Astrocyte (in vitro differentiated cells and primary cell): Measurements from ENCODE around the gene POLR1D. TPM values are rescaled to one million over a fixed set of nuclear protein-coding genes. Genes with fewer than 3 reads are reported as not detected.

Source experiments
- DNase-seq: peaks from one replicate; pipeline ENCODE4 v3.0.0-alpha.2; 2010; ENCODE audit warnings: low read depth
- FAIRE-seq: peaks from 2 replicates; lab custom pipeline; 2011; peaks lifted over from hg19 to GRCh38; lab: Jason Lieb, UNC
- H2AFZ ChIP-seq: 2 replicates; pipeline ENCODE4 v1.6.0; 2012; ENCODE audit warnings: low read depth, low read length, inconsistent platforms
- H3K27ac ChIP-seq: 2 replicates; pipeline ENCODE4 v1.5.1; 2011; ENCODE audit warnings: low read depth, low read length, inconsistent platforms
- H3K27me3 ChIP-seq: 2 replicates; pipeline ENCODE4 v1.6.0; 2011; ENCODE audit warnings: low read length, inconsistent platforms; ENCODE audit not compliant: insufficient read depth
- H3K36me3 ChIP-seq: 2 replicates; pipeline ENCODE4 v1.5.1; 2011; ENCODE audit warnings: low read length, inconsistent platforms; ENCODE audit not compliant: insufficient read depth
- H3K4me1 ChIP-seq: 2 replicates; pipeline ENCODE4 v1.5.1; 2011; ENCODE audit warnings: low read length, inconsistent platforms; ENCODE audit not compliant: insufficient read depth
- H3K4me2 ChIP-seq: 2 replicates; pipeline ENCODE4 v1.6.0; 2012; ENCODE audit warnings: low read length, inconsistent platforms
- H3K4me3 ChIP-seq: 2 replicates; pipeline ENCODE4 v1.5.1; 2011; ENCODE audit warnings: low read depth, mild to moderate bottlenecking, low read length, inconsistent platforms; ENCODE audit not compliant: insufficient read depth
- H3K79me2 ChIP-seq: 2 replicates; pipeline ENCODE4 v1.6.0; 2012; ENCODE audit warnings: mild to moderate bottlenecking, low read length, inconsistent platforms; ENCODE audit not compliant: insufficient read depth
- H3K9ac ChIP-seq: 2 replicates; pipeline ENCODE4 v1.6.0; 2012; ENCODE audit warnings: mild to moderate bottlenecking, low read length, inconsistent platforms
- H3K9me3 ChIP-seq: 2 replicates; pipeline ENCODE4 v1.5.1; 2012; ENCODE audit warnings: low read depth, mild to moderate bottlenecking, low read length, inconsistent platforms; ENCODE audit not compliant: insufficient read depth
- H4K20me1 ChIP-seq: 2 replicates; pipeline ENCODE4 v1.6.0; 2012; ENCODE audit warnings: low read length, inconsistent platforms; ENCODE audit not compliant: insufficient read depth
- H3K27ac Mint-ChIP-seq: one replicate; pipeline ENCODE4 v1.8.0; 2021; ENCODE audit warnings: mild to moderate bottlenecking, mixed read lengths; ENCODE audit not compliant: unreplicated experiment
- H3K27me3 Mint-ChIP-seq: one replicate; pipeline ENCODE4 v1.8.0; 2021; ENCODE audit warnings: low read depth, mixed read lengths; ENCODE audit not compliant: unreplicated experiment
- H3K36me3 Mint-ChIP-seq: one replicate; pipeline ENCODE4 v1.8.0; 2021; ENCODE audit warnings: low read depth, mixed read lengths; ENCODE audit not compliant: unreplicated experiment
- H3K4me1 Mint-ChIP-seq: one replicate; pipeline ENCODE4 v1.8.0; 2021; ENCODE audit warnings: low read depth, mixed read lengths; ENCODE audit not compliant: unreplicated experiment
- H3K4me3 Mint-ChIP-seq: one replicate; pipeline ENCODE4 v1.8.0; 2021; ENCODE audit warnings: mild to moderate bottlenecking, moderate library complexity, mixed read lengths; ENCODE audit not compliant: unreplicated experiment
- H3K9me3 Mint-ChIP-seq: one replicate; pipeline ENCODE4 v1.8.0; 2021; ENCODE audit warnings: mild to moderate bottlenecking, mixed read lengths; ENCODE audit not compliant: unreplicated experiment
- EZH2 ChIP-seq: IDR thresholded peaks from 2 replicates; pipeline ENCODE4 v1.6.1; 2012; ENCODE audit warnings: mild to moderate bottlenecking, low read length, inconsistent platforms; ENCODE audit not compliant: insufficient read depth
- total RNA-seq: library from RNA; stranded (reverse); gene quantifications from 2 replicates; pipeline ENCODE4 v1.2.1, GENCODE V29; 2021
- TF ChIP-seq, protein P1 (sequence below): IDR thresholded peaks from 2 replicates; pipeline ENCODE4 v1.5.1; 2011; ENCODE audit warnings: low read depth, mild to moderate bottlenecking, inconsistent platforms, low read length, moderate library complexity; ENCODE audit not compliant: insufficient read depth

The POLR1D gene
- total RNA-seq, 1 donor from 2014 or later = 118 TPM

DNA sequence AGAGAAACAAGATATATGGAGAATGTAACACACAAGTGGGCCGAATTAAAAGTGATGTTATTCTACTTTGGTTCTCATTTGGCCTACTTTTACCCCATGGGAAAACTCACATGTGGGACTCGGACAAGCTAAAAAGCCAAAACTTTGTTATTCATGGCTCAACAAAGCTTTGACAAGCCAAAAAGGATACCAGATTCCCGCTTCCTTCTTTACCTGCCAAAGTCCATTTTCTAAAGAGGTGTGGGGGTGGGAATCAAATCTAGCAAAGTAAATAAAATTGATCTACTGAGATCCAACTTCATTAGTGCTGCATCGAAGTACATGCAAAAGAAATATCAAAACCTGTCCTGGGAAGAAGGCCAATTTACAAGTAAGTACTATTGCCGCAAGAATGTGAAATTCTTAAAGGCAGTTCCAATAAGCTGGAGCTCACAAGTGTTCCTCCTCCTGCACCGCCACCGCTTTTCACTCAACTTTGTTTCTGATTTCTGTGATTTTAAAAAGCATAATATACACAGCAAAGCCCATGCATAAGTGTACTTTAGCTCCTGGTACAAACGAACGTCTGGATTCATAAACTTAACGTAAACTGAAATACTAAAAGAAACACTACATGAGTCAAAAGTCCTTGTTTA, 2.5 kb upstream of the POLR1D start:
- Histone ChIP-seq H3K79me2 (peaks cover 77% of the 10 kb centered on the region), H4K20me1 (peaks cover 55% of the 10 kb centered on the region), H3K36me3 (peaks cover 4% of the 10 kb centered on the region), H3K4me2 (peak overlapping the region; percentile 95), H3K27ac (no peak overlapping the region), H2AFZ (peak overlapping the region; percentile 91), H3K9me3 (no peaks in the 10 kb centered on the region), H3K27me3 (no peaks in the 10 kb centered on the region), H3K4me1 (peaks cover 5% of the 10 kb centered on the region), H3K9ac (peak overlapping the region; percentile 84), H3K4me3 (peak overlapping the region; percentile 89)
- peaks cover 11% of the 10 kb centered on the region for H3K36me3 Mint-ChIP-seq
- no peaks in the 10 kb centered on the region for H3K27me3 Mint-ChIP-seq
- no peaks in the 10 kb centered on the region for H3K9me3 Mint-ChIP-seq
- FAIRE-seq = no peak
- DNase-seq = peak; percentile 71
- H3K4me3 Mint-ChIP-seq = peak overlapping the region; percentile 97
- TF ChIP-seq EZH2 = no peak
- peaks cover 21% of the 10 kb centered on the region for H3K4me1 Mint-ChIP-seq
- H3K27ac Mint-ChIP-seq = peak overlapping the region; percentile 93

DNA sequence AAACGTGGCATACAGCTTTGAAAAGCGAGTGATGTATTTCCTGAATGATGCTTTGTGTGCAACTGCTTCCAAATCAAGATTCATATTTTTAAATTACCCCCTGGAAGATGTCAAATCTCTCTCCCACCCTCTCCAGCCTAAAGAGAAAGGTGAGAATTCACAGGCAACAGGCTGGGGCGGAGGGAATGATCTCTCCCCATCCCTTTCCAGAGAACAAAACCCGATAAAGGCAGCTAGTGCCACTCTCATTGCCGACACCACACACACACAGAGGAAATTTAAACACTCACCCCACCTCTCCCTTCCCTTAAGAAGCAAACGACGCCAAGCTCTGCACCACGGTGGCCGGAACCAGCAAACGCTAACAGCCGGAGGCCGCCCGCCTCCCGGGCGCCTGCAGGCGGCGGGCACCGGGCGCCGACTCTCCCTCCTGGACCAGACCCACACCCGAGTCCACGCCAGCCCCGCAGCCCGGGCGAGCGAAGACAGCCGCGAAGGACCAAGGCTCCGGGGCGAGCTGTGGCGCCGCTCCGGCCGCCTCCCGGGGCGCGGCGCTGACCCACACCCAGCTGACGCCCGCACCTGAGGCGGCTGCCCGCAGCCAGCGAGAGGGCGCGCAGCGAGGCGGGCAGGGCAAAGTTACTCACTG, 1.8 kb upstream of the POLR1D start:
- no peaks in the 10 kb centered on the region for H3K9me3 ChIP-seq
- H3K4me3 Mint-ChIP-seq = peak overlapping the region; percentile 97
- H3K36me3 Mint-ChIP-seq = peaks cover 11% of the 10 kb centered on the region
- TF ChIP-seq EZH2 = no peak
- TF ChIP-seq, protein P1, sequence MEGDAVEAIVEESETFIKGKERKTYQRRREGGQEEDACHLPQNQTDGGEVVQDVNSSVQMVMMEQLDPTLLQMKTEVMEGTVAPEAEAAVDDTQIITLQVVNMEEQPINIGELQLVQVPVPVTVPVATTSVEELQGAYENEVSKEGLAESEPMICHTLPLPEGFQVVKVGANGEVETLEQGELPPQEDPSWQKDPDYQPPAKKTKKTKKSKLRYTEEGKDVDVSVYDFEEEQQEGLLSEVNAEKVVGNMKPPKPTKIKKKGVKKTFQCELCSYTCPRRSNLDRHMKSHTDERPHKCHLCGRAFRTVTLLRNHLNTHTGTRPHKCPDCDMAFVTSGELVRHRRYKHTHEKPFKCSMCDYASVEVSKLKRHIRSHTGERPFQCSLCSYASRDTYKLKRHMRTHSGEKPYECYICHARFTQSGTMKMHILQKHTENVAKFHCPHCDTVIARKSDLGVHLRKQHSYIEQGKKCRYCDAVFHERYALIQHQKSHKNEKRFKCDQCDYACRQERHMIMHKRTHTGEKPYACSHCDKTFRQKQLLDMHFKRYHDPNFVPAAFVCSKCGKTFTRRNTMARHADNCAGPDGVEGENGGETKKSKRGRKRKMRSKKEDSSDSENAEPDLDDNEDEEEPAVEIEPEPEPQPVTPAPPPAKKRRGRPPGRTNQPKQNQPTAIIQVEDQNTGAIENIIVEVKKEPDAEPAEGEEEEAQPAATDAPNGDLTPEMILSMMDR = no peak
- peaks cover 4% of the 10 kb centered on the region for H3K36me3 ChIP-seq
- H2AFZ ChIP-seq = peak overlapping the region; percentile 91
- H3K27me3 ChIP-seq = no peaks in the 10 kb centered on the region
- peaks cover 5% of the 10 kb centered on the region for H3K4me1 ChIP-seq
- FAIRE-seq (no peak), DNase-seq (peak; percentile 11)
- no peaks in the 10 kb centered on the region for H3K9me3 Mint-ChIP-seq
- H4K20me1 ChIP-seq = peaks cover 60% of the 10 kb centered on the region
- no peaks in the 10 kb centered on the region for H3K27me3 Mint-ChIP-seq
- H3K4me1 Mint-ChIP-seq = peaks cover 21% of the 10 kb centered on the region
- peaks cover 77% of the 10 kb centered on the region for H3K79me2 ChIP-seq
- H3K27ac Mint-ChIP-seq = peak overlapping the region; percentile 93
- peak overlapping the region; percentile 89 for H3K4me3 ChIP-seq
- peak overlapping the region; percentile 95 for H3K4me2 ChIP-seq
- H3K27ac ChIP-seq = peak overlapping the region; percentile 50
- peak overlapping the region; percentile 84 for H3K9ac ChIP-seq

DNA sequence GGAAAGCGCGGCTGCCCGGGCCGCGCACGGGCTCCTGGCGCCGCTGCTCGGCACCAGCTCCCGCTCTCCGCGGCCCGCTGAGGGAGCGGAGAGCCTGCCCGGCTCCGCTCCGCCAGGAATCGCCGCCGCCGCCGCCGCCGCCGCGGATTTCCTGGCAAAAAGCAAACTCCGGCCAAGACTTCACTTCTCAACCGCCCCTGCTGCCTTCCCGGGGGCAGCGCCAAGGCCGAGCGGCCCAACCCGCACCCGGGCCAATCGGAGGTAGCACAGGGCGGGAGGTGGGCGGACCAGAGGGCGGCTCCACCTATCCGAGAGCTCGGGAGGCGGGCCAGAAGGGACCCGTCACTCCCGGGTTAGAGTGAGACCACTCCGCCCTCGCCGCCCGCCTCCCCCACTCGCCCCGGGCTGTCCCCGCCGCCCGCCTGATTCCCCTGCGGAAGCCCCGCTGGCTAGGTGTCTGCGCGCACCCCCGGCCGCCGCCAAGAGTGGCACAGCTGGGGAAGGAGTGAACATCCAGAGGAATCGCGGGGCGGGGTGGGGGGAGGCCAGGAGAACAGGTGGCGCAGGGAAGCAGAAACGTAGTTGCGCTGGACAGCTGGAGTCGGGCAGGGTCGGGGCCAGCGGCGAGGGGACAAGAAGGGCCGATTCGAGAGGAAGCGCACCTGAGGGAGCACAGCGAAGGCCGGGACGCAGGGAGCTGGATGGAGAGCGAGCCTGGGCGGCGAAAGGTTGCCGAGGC, 1.1 kb upstream of the POLR1D start, which contains the start of gene LNX2:
Gene LNX2 (minus strand): TSS at position 153 of the 739 bp plus-strand sequence. CDS start 38,826 bp downstream, outside the sequence.
- FAIRE-seq (no peak), DNase-seq (peak; percentile 90)
- Histone ChIP-seq H3K4me2 (peak within 1 kb of the TSS; percentile 95), H2AFZ (peak within 1 kb of the TSS; percentile 96), H3K9me3 (no peaks in the 10 kb centered on the region), H4K20me1 (peaks cover 62% of the 10 kb centered on the region), H3K36me3 (peaks cover 5% of the 10 kb centered on the region), H3K27ac (peak within 1 kb of the TSS; percentile 69), H3K4me1 (peaks cover 5% of the 10 kb centered on the region), H3K27me3 (no peaks in the 10 kb centered on the region), H3K4me3 (peak within 1 kb of the TSS; percentile 89), H3K9ac (peak within 1 kb of the TSS; percentile 92), H3K79me2 (peaks cover 77% of the 10 kb centered on the region)
- Mint-ChIP-seq H3K9me3 (no peaks in the 10 kb centered on the region), H3K27ac (peak within 1 kb of the TSS; percentile 93), H3K27me3 (no peaks in the 10 kb centered on the region), H3K36me3 (peaks cover 15% of the 10 kb centered on the region), H3K4me3 (peak within 1 kb of the TSS; percentile 97), H3K4me1 (peaks cover 21% of the 10 kb centered on the region)
- no peak for TF ChIP-seq EZH2
- TF ChIP-seq, protein P1 = no peak
